ENCODE data around the gene LRCH3. TPM values are rescaled to one million over a fixed set of nuclear protein-coding genes. Genes with fewer than 3 reads are reported as not detected.
"Not testable (repeated sequence)": the region's sequence is repeated elsewhere in the genome, so short reads cannot be mapped to it uniquely, and the experiment has no call there.

Gene LRCH3
- total and polyA plus RNA-seq, 7 experiments from 2014 or later, result 13.5 to 75.5 (median 58.8) TPM

DNA sequence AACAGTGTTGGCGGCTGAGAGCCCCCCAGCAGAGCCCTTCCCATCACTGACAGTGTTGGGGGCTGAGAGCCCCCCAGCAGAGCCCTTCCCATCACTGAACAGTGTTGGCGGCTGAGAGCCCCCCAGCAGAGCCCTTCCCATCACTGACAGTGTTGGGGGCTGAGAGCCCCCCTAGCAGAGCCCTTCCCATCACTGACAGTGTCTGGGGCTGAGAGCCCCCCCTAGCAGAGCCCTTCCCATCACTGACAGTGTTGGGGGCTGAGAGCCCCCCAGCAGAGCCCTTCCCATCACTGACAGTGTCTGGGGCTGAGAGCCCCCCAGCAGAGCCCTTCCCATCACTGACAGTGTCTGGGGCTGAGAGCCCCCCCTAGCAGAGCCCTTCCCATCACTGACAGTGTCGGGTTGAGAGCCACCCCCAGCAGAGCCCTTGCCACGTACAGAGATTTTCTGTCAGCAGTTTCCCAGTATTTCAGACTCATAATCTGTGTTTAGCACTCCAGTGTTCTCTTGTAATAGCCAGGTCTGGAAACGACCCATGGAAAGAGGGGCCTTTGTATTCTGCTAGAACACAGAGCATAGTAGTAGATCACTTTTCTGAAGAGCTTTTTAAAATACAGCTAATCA lies 96.5 kb downstream of the LRCH3 start:
- CTCF ChIA-PET; H3K9me3 ChIP-seq (ENCODE audit: control insufficient read depth in 2 of 3, low read length in 3 of 3); H3K4me3 Mint-ChIP-seq; ATAC-seq; DNase-seq; H3K9me3 Mint-ChIP-seq; H3K27ac Mint-ChIP-seq; H3K4me1 ChIP-seq (ENCODE audit: control insufficient read depth in 2 of 2, insufficient read depth in 2 of 2, low read length in 2 of 2); intact Hi-C loops (cut with micrococcal nuclease); H3K27ac ChIP-seq (ENCODE audit: low read depth, low read length); H3K27me3 Mint-ChIP-seq; H3K4me3 ChIP-seq (ENCODE audit: low read length); H3K27me3 ChIP-seq (ENCODE audit: control insufficient read depth in 2 of 2, insufficient read depth in 2 of 2, low read length in 2 of 2); H3K4me1 Mint-ChIP-seq; POLR2A ChIA-PET: not testable (repeated sequence)
- H3K36me3 ChIP-seq (ENCODE audit: control insufficient read depth in 2 of 3, insufficient read depth in 3 of 3, low read length in 3 of 3), result peaks cover 0 to 21% (median 0%) of the 10 kb centered on the region in 3 experiments
- H3K36me3 Mint-ChIP-seq, result peaks cover 4 to 25% (median 14%) of the 10 kb centered on the region in 5 donors

DNA sequence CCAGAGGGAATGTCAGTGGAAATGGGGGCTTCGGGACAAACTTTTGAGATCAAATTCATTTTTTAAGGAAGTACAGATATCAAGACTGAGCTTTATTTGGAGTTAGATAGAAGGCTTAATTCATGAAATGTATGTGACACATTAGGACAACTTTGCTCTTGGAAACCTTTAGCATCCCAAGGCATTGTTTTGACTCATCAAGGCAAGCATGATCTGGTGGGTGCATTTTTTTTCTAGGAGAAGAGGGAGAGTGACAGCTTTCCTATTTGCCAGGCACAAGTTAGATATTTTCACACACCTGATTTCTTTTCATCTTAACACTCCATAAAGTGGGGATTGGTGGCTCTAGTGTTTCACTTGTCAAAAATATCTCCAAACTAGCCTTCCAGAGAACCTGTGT lies 97.5 kb downstream of the LRCH3 start:
- no peaks in the 10 kb centered on the region for H3K9me3 ChIP-seq (ENCODE audit: control insufficient read depth in 2 of 3, low read length in 3 of 3)
- Mint-ChIP-seq H3K27me3 (no peaks in the 10 kb centered on the region), H3K9me3 (no peaks in the 10 kb centered on the region), H3K4me3 (no peak overlapping the region), H3K27ac (peak overlapping the region in 1 of 9 donors; percentile 24), H3K36me3 (peaks cover 4 to 20% (median 9%) of the 10 kb centered on the region in 5 donors), H3K4me1 (peaks cover 0 to 2% (median 0%) of the 10 kb centered on the region in 7 donors)
- peaks cover 0 to 13% (median 0%) of the 10 kb centered on the region in 3 experiments for H3K36me3 ChIP-seq (ENCODE audit: control insufficient read depth in 2 of 3, insufficient read depth in 3 of 3, low read length in 3 of 3)
- H3K27ac ChIP-seq (ENCODE audit: low read depth, low read length), result no peak overlapping the region
- POLR2A ChIA-PET, result no interaction called here
- no peaks in the 10 kb centered on the region for H3K27me3 ChIP-seq (ENCODE audit: control insufficient read depth in 2 of 2, insufficient read depth in 2 of 2, low read length in 2 of 2)
- DNase-seq (no peak), ATAC-seq (no peak)
- no peaks in the 10 kb centered on the region for H3K4me1 ChIP-seq (ENCODE audit: control insufficient read depth in 2 of 2, insufficient read depth in 2 of 2, low read length in 2 of 2)
- intact Hi-C loops (cut with micrococcal nuclease), result no loop called here
- H3K4me3 ChIP-seq (ENCODE audit: low read length), result no peak overlapping the region
- CTCF ChIA-PET, result no interaction called here

DNA sequence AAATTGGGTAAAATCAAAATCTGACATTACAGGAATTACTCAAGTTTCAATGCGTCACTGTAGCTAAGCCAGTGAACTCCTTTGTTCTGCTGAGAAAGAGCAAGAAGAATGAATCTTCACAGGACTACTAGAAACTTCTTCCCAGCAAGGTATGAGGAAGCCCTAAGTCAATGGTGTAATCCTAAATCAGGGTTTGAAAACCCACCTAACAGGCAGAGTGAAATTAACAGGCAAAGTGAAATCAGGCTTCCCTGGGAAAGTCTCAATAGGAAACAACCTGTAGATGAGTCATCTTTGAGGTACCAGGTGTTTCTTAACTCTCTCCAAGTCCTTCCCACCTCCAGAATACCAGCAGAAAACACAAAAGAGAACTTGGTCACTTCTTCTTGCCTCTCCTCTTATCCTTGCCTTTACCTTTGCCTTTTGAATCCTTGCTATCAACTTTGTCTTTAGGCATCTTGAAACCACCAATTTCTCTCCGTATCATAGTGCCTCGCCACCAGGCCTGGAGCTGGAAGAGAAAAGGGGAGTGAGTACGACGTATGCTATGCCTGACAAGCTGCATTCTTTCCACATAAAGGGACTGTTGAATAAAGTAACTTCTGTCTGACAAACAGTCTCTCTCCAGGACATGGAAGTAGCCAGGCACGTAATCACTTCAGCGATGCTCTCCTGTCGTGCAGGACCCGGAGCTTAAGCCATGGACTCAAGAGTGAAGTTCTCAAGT lies 98.3 kb downstream of the LRCH3 start:
- no peaks in the 10 kb centered on the region for H3K9me3 Mint-ChIP-seq
- H3K36me3 ChIP-seq (ENCODE audit: control insufficient read depth in 2 of 3, insufficient read depth in 3 of 3, low read length in 3 of 3), result peaks cover 0 to 7% (median 0%) of the 10 kb centered on the region in 3 experiments
- CTCF ChIA-PET, result no interaction called here
- POLR2A ChIA-PET, result no interaction called here
- H3K27me3 ChIP-seq (ENCODE audit: control insufficient read depth in 2 of 2, insufficient read depth in 2 of 2, low read length in 2 of 2), result no peaks in the 10 kb centered on the region
- no peak overlapping the region for H3K27ac ChIP-seq (ENCODE audit: low read depth, low read length)
- ATAC-seq, result no peak
- no peaks in the 10 kb centered on the region for H3K9me3 ChIP-seq (ENCODE audit: control insufficient read depth in 2 of 3, low read length in 3 of 3)
- H3K27me3 Mint-ChIP-seq, result no peaks in the 10 kb centered on the region
- no peaks in the 10 kb centered on the region for H3K4me1 ChIP-seq (ENCODE audit: control insufficient read depth in 2 of 2, insufficient read depth in 2 of 2, low read length in 2 of 2)
- H3K36me3 Mint-ChIP-seq, result peaks cover 0 to 14% (median 4%) of the 10 kb centered on the region in 5 donors
- intact Hi-C loops (cut with micrococcal nuclease), result no loop called here
- peaks cover 0 to 2% (median 0%) of the 10 kb centered on the region in 7 donors for H3K4me1 Mint-ChIP-seq
- no peak overlapping the region for H3K4me3 Mint-ChIP-seq
- no peak overlapping the region for H3K4me3 ChIP-seq (ENCODE audit: low read length)
- DNase-seq, result no peak
- peak overlapping the region in 2 of 9 donors; percentile 31 to 47 for H3K27ac Mint-ChIP-seq

DNA sequence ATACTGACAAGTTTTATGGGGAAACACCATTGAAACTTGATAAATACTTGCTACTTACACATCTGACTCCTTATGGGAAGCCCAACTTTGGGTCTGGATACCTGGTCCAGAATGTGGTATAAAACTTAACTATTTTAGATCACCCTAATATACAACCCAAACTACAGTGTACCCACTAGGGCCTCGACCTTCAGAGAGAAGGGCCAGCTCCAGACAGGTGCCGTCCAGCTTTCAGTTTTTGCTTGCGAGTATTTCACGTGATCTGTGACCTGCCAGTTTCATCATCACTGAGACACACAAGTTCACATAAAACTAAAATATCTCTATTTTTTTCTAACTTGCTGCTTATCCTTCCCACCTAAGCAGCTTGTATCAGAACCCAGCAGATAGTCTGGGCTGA lies 99.6 kb downstream of the LRCH3 start:
- H3K27ac ChIP-seq (ENCODE audit: low read depth, low read length), result no peak overlapping the region
- Mint-ChIP-seq H3K27me3 (no peaks in the 10 kb centered on the region), H3K4me3 (no peak overlapping the region), H3K4me1 (peaks cover 0 to 2% (median 0%) of the 10 kb centered on the region in 7 donors), H3K27ac (no peak overlapping the region), H3K36me3 (peaks cover 0 to 5% (median 4%) of the 10 kb centered on the region in 5 donors), H3K9me3 (no peaks in the 10 kb centered on the region)
- no peaks in the 10 kb centered on the region for H3K9me3 ChIP-seq (ENCODE audit: control insufficient read depth in 2 of 3, low read length in 3 of 3)
- POLR2A ChIA-PET, result no interaction called here
- no peaks in the 10 kb centered on the region for H3K4me1 ChIP-seq (ENCODE audit: control insufficient read depth in 2 of 2, insufficient read depth in 2 of 2, low read length in 2 of 2)
- no peaks in the 10 kb centered on the region for H3K27me3 ChIP-seq (ENCODE audit: control insufficient read depth in 2 of 2, insufficient read depth in 2 of 2, low read length in 2 of 2)
- no peak for ATAC-seq
- no peak overlapping the region for H3K4me3 ChIP-seq (ENCODE audit: low read length)
- DNase-seq, result no peak
- intact Hi-C loops (cut with micrococcal nuclease), result no loop called here
- H3K36me3 ChIP-seq (ENCODE audit: control insufficient read depth in 2 of 3, insufficient read depth in 3 of 3, low read length in 3 of 3), result peaks cover 0 to 4% (median 0%) of the 10 kb centered on the region in 3 experiments
- CTCF ChIA-PET, result interaction anchor here (0.6 kb wide), 1 partner anchor 294 kb away, joined by 3 read pairs; no protein-coding TSS in a partner anchor

DNA sequence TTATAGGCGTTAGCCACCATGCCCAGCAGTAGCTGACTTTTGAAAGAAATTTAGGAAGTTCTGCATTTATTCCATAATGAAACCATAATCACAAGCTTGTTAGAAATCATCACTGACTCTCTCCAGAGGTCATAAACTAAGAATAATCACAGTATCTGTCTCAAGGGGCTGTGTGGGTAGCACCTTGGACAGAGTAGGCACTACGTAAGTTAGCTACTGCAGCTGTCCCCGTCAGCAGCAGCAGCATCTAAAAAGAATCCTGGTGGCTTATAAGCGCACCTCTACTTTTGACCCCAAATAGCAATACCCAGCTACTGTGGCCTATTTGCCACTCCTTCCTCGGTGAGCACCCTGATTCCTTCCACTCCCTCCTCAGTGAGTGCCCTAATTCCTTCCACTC lies 101.1 kb downstream of the LRCH3 start:
- Histone ChIP-seq H3K36me3 (ENCODE audit: control insufficient read depth in 2 of 3, insufficient read depth in 3 of 3, low read length in 3 of 3) (peaks cover 0 to 4% (median 0%) of the 10 kb centered on the region in 3 experiments), H3K9me3 (ENCODE audit: control insufficient read depth in 2 of 3, low read length in 3 of 3) (no peaks in the 10 kb centered on the region), H3K4me3 (ENCODE audit: low read length) (no peak overlapping the region), H3K4me1 (ENCODE audit: control insufficient read depth in 2 of 2, insufficient read depth in 2 of 2, low read length in 2 of 2) (no peaks in the 10 kb centered on the region), H3K27ac (ENCODE audit: low read depth, low read length) (no peak overlapping the region), H3K27me3 (ENCODE audit: control insufficient read depth in 2 of 2, insufficient read depth in 2 of 2, low read length in 2 of 2) (no peaks in the 10 kb centered on the region)
- no peak for DNase-seq
- H3K9me3 Mint-ChIP-seq, result no peaks in the 10 kb centered on the region
- no peak overlapping the region for H3K4me3 Mint-ChIP-seq
- ChIA-PET CTCF (no interaction called here), POLR2A (no interaction called here)
- H3K36me3 Mint-ChIP-seq, result peaks cover 0 to 5% (median 0%) of the 10 kb centered on the region in 5 donors
- intact Hi-C loops (cut with micrococcal nuclease), result no loop called here
- ATAC-seq, result no peak
- H3K4me1 Mint-ChIP-seq, result peaks cover 0 to 2% (median 0%) of the 10 kb centered on the region in 7 donors
- H3K27ac Mint-ChIP-seq, result no peak overlapping the region
- H3K27me3 Mint-ChIP-seq, result no peaks in the 10 kb centered on the region

DNA sequence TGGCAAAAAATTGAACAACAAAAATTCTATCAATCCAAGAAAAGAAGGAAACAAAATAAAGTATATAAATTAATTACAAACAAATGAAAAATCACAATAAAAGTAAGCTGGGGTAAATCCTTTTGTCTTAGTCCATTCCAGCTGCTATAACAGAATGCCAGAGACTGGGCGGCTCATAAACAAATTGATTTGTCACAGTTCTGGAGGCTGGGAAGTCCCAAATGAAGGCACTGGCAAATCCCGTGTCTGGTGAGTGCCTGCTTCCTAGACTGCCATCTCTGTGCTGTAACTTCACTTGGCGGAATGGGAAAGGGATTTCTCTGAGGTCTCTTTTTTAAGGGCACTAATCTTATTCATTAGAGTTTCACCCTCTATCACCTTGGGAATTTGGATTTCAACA lies 105.4 kb downstream of the LRCH3 start:
- intact Hi-C loops (cut with micrococcal nuclease), result no loop called here
- no peak for ATAC-seq
- Histone ChIP-seq H3K36me3 (ENCODE audit: control insufficient read depth in 2 of 3, insufficient read depth in 3 of 3, low read length in 3 of 3) (no peaks in the 10 kb centered on the region), H3K4me1 (ENCODE audit: control insufficient read depth in 2 of 2, insufficient read depth in 2 of 2, low read length in 2 of 2) (no peaks in the 10 kb centered on the region), H3K9me3 (ENCODE audit: control insufficient read depth in 2 of 3, low read length in 3 of 3) (no peaks in the 10 kb centered on the region), H3K4me3 (ENCODE audit: low read length) (no peak overlapping the region), H3K27me3 (ENCODE audit: control insufficient read depth in 2 of 2, insufficient read depth in 2 of 2, low read length in 2 of 2) (no peaks in the 10 kb centered on the region), H3K27ac (ENCODE audit: low read depth, low read length) (no peak overlapping the region)
- DNase-seq, result no peak
- Mint-ChIP-seq H3K36me3 (peaks cover 0 to 4% (median 0%) of the 10 kb centered on the region in 5 donors), H3K27me3 (peaks cover 0 to 2% (median 0%) of the 10 kb centered on the region in 5 donors), H3K4me1 (no peaks in the 10 kb centered on the region), H3K9me3 (no peaks in the 10 kb centered on the region), H3K27ac (no peak overlapping the region), H3K4me3 (no peak overlapping the region)
- CTCF ChIA-PET, result no interaction called here
- POLR2A ChIA-PET, result no interaction called here

Measured in naive thymus-derived CD4-positive, alpha-beta T cell (primary cell).